Measurements from ENCODE around the gene HDAC4.

DNA sequence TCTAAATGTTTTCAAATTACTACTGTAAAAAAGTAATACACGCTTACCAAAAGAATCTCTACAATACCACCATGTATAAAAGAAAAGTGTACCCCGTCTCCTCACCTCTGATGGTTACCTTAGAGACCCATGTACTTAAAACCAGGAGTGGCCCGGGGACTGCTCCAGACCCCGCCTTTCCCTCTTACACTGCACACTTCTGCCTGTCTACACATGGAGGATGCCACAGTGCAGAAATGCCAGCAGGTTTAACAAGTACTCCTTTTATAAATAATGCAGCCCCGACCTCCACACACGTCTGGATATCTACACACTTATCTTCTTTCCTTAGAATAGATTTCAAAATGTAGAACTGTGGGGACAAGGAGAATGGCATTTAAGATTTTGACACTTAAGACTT is 5.3 kb downstream of the HDAC4 start:
- TF ChIP-seq, protein P1, sequence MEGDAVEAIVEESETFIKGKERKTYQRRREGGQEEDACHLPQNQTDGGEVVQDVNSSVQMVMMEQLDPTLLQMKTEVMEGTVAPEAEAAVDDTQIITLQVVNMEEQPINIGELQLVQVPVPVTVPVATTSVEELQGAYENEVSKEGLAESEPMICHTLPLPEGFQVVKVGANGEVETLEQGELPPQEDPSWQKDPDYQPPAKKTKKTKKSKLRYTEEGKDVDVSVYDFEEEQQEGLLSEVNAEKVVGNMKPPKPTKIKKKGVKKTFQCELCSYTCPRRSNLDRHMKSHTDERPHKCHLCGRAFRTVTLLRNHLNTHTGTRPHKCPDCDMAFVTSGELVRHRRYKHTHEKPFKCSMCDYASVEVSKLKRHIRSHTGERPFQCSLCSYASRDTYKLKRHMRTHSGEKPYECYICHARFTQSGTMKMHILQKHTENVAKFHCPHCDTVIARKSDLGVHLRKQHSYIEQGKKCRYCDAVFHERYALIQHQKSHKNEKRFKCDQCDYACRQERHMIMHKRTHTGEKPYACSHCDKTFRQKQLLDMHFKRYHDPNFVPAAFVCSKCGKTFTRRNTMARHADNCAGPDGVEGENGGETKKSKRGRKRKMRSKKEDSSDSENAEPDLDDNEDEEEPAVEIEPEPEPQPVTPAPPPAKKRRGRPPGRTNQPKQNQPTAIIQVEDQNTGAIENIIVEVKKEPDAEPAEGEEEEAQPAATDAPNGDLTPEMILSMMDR (conservative IDR thresholded peaks at IDR 0.05; ENCODE audit: low read depth, low read length) = no peak
- TF ChIP-seq POLR2A (IDR thresholded peaks at IDR 0.05; ENCODE audit: low read depth, low read length) (no peak), CHD1 (IDR thresholded peaks at IDR 0.05; ENCODE audit: low read depth, low read length) (no peak), RFX5 (IDR thresholded peaks at IDR 0.05; ENCODE audit: low read depth, low read length) (no peak), RAD21 (IDR thresholded peaks at IDR 0.05; ENCODE audit: low read length) (no peak), MXI1 (IDR thresholded peaks at IDR 0.05; ENCODE audit: borderline replicate concordance, low read depth, low read length) (no peak), MAFK (IDR thresholded peaks at IDR 0.05; ENCODE audit: low read depth, low read length) (no peak), NFE2L2 (IDR thresholded peaks at IDR 0.05; ENCODE audit: low read depth, low read length) (no peak), FOS (IDR thresholded peaks at IDR 0.05; ENCODE audit: low read depth, low read length) (no peak), BHLHE40 (IDR thresholded peaks at IDR 0.05; ENCODE audit: low read depth, low read length) (no peak), CEBPB (IDR thresholded peaks at IDR 0.05; ENCODE audit: low read depth, low read length) (no peak)
- TF ChIP-seq, protein P2, sequence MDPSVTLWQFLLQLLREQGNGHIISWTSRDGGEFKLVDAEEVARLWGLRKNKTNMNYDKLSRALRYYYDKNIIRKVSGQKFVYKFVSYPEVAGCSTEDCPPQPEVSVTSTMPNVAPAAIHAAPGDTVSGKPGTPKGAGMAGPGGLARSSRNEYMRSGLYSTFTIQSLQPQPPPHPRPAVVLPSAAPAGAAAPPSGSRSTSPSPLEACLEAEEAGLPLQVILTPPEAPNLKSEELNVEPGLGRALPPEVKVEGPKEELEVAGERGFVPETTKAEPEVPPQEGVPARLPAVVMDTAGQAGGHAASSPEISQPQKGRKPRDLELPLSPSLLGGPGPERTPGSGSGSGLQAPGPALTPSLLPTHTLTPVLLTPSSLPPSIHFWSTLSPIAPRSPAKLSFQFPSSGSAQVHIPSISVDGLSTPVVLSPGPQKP (IDR thresholded peaks at IDR 0.05; ENCODE audit: borderline replicate concordance, low read depth, low read length) = no peak
- TF ChIP-seq, protein P3, sequence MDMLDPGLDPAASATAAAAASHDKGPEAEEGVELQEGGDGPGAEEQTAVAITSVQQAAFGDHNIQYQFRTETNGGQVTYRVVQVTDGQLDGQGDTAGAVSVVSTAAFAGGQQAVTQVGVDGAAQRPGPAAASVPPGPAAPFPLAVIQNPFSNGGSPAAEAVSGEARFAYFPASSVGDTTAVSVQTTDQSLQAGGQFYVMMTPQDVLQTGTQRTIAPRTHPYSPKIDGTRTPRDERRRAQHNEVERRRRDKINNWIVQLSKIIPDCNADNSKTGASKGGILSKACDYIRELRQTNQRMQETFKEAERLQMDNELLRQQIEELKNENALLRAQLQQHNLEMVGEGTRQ (IDR thresholded peaks at IDR 0.05; ENCODE audit: low read depth, low read length) = no peak

Measured in IMR-90 (cell line).